NCI-H345 treated with DMSO at 0.1 percent for 48 hours (cell line): Measurements from ENCODE around the gene DPP6.

Source experiments
- DNase-seq: peaks from one replicate; lab custom pipeline; 2025; ENCODE audit not compliant: unreplicated experiment; lab: John Stamatoyannopoulos, UW

DPP6 gene

DNA sequence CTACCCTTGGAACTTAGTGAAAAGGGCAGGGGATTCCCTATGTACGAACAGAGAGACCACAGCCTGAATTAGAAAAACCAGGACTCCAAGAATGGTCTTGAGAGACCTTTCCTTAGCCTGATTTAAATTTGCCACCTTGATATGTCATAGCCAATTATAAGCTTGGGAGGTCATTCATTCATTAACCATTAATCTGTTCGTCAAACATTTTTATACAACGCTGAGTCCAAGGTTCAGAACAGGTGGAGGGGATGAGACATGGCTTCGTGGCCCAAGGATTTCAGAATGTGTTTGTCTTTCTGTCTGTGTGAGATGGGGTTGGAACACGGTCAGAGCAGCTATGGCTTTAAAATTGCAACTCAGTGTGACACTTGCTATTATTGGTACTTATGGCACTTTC, 792.8 kb downstream of the DPP6 start:
- DNase-seq = no peak

DNA sequence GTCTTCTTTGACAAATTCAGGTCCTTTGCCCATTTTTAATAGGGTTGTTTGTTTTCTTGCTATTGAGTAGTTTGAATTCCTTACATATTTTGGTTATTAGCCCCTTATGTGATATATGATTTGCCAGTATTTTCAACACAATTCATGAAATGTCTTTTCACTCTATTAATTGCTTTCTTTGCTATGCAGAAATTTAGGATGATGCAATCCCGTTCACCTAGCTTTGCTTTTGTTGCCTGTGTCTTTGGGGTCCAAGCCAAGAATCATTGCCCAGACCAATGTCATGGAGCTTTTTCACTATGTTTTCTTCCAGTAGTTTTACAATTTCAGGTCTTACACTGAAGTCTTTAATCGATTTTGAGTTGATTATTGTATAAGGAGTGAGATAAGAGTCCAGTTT, 796.3 kb downstream of the DPP6 start:
- no peak for DNase-seq

DNA sequence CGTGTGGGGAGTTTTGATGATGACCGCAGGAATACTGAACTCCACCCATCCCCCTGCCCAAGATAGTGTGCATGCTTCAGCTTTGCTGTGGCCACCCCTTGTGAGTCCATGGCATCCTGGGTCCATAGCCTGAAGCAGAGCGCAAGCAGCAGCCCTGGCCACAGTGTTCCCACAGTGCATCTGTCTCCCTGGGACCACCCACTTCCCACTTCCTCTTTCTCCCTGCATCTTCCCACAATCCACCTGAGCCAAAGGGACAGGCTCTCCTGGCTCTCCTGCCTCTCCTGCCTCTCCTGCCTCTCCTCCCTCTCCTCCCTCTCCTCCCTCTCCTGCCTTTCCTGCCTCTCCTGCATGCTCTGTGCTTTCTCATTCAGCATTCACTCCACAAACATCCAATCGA, 800.0 kb downstream of the DPP6 start:
- DNase-seq = no peak

DNA sequence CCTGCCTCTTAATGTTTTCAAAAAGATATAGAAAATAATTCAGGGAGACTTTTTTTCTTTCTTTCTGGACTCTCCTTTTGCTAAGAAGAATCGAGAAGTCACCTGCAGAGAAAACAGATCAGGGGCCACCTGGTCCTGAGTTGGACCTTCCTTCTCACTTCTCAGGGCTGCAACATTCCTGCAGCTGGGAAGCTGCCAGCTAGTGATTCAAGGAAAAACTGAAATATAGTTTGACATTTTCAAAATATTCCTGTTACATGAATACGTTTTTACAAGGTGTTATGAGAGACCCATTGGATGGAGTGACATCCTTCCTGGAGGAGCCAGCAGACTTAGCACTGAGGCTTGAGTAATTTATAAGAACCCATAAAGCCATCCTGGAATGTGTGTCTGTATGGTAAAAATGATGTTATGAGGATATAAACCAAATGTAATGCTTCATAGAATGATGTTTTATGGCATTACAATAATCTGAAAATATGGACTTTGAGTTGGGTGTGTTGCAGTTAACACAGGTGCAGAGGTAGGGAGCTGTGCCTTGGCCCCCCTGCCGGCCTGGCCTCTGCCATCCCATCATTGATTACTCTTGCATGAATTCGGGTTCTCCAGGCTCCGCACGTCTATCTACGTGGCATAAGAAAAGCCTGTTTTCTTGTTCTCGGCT, 801.0 kb downstream of the DPP6 start:
- DNase-seq = no peak

DNA sequence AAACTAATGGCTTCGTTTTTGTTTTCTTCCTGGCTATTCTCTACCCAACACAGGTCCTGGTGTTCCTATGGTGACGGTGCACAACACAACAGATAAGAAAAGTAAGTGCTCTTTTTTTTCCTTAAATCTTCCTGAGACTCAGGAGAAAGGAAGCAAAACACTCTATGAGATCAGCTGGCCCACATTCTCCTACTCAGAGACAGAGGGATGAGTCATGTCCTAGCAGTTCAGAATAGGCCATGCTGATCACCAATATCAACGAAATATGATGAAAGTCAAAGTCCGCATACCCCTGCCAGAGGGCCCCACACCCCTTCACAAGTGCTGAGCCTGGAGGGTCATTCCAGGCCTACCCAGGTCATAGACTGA, 801.5 kb downstream of the DPP6 start:
- no peak for DNase-seq

DNA sequence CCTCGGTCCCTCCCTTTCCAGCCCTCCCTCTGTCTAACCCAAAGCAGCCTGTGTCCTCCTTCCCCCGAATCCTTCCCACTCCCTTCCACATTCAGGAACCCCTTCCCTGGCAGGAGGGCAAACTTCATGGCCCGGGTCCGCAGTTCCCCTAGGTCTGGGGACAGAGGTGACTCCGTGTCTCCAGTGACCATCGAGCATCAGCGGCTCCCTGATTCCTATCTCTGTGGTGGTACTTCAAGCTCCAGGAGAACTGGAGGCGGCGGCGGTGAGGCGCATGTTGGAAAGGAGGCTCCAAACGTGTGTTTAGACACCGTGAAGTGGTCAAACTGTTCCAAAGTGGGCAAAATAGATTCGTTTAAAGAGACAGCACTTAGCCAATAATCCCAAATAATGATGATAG, 802.6 kb downstream of the DPP6 start:
- DNase-seq = no peak

DNA sequence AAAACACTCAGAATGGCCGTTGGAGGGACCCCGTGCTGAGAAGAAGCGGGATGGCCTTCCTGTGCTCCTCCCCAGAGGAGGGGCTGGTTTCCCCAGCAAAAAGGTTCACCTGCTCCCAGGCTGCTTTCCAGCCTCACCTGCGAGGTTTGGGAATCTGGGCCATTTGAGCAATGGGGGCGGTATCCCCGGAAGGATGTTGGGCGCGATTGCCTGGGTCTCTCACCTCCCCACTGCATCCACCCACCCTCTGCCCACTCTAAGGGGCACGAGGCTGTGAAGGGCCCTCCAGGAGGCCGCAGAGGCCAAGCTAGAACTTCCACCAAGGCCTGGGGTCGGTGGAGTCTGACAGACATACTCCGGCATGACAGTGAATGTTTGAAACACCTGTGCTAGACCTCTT, 803.2 kb downstream of the DPP6 start:
- no peak for DNase-seq

DNA sequence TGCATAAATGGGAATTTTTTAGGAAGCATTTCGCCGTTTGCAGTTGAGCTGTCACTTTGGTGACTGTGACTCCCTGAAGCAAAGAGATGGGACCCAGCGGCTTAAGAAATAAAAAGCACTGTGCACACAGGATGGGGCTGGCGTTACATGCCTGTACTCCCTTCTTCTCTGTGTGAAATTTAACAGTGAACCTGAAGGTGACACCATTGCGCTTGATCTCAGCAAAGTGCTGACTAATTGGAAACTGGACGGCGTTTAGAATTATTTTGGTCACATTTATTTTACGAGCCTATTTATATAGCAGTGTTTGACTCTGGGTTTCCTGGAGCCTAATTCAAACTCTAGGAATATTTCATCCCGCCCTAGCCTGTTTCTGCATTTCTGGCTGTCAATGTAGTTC, 804.5 kb downstream of the DPP6 start:
- no peak for DNase-seq

DNA sequence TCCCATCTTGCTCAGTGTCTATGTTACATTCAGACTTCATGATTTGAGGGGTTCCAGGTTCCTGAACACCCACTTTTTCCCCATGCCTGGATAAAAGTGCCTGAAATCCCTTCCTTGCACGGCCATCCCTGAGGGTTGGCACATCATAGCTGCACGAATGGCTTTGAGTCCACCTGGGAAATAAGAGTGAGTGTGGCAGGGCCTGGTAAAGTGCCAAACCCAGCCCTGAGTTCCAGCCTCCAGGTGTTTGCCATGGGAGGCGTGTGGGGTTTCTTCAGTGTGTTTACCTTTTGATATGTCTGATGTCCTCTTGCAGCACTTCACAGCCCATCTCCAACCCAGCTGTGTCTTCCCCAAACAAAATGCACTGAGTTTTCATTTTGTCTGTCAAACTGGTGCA, 805.0 kb downstream of the DPP6 start:
- DNase-seq = peak; percentile 75

DNA sequence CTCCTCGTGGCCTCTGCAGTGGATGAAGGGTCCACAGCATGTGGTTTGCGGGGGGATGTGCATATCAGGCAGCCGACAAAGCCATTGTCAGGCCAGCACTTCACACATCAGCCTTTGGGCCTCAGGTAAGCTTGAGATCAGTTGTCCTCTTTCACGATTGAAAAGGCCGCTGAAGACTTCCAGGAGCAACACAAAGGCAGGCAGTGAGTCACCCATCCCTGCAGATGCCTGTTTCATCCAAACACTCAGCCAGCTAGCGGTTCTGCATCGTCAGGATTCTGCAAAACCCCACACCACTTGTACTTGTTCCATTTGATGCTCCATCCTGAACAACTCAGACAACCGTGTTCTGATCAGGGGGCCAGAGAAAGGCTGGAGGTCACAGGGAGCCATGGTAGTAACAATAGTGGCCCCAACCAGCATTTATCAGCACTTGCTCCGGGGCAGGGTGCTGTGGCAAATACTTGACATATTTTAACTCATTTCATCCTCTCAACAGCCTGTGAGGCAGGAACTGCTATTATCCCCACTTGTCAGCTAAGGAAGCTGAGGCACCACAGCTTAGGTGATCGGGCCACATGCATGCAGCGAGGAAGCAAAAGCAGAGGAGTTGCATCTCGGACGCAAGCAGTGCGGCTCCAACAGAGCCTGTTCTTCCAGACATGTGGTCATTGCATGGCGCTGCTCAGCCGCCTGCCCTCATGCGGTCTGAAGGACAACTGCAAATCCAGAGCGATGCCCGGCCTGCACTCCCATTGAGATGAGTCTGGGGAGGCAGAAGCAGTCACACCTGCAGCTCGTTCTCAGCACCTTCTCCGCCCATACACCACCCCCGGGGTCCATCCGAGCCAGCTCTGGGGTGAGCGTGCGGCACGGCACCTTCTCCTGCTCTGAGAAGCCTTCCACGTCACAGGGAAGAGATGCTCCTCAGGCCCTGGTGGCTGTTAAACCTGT, 805.8 kb downstream of the DPP6 start:
- peak; percentile 75 for DNase-seq

DNA sequence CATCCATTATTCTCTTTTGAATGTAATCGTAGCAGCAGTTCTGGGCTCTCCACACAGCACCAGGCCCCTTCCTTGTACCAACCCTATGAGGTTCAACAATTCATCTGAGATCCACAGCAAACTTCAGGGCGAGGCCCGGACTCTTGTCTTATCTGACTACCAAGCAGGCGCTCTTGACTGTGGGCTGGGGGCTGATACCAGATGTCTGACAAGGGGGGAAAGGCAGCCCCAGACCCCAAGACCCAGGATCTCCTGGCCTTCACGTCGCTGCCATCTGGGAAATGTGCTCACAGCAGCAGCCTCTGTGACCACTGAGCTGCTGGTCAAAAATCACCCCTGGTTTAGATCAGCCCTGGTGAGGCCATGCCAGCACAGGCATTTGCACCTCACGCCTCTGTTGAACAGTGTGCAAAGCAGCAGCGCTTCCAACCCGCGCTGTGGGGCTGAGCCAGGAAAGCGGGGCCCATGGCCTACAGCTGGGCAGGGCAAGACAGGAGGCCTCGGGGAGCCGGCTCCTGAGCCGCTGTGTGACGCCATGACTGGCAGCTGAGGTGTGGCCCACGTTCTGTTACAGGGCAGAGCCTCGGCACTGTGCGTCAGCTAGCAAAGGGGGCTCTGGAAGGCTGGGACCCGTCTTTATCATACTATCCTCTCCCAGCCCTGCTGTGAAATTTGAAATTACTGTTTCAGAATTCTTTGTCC, 806.8 kb downstream of the DPP6 start:
- no peak for DNase-seq

DNA sequence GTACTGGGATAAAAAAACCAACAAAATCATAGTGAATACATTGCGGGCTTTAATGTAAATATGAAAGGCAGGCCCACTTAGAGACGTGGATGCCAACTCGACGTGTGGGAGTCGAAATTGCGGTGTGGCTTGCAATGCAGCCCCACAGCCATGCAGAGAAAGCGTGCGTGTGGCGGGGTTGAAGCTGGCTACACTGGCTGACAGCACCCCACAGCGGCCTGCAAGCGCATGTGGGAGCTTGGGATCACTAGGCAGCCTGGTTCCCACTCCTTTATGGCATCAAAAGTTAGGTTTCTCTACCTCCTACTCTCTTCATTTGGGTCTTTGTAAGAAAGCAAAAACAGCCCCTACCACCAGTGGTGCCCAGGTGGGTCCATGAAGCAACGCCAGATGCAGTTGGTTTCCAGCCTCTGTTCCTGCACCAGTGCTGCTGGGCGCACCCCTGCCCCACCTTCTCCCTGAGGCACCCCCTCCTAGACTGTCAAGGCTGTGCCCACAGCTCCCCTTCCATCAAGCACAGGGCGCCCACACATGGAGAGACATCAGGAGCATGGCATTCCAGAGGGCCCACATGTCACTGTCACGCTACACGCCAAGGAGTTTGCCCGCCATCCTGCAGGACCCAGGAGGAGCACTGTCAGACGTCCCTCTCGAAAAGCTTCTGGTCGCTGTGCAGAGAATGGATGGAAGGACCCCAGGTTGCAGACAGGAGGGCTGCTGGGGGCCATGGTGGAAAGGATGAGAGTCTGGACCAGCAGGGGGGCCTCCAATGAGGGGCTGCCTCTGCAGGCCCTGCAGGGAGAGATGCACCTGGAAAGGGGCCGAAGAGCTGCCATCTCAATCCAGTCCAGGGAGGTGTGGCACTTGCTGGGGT, 807.8 kb downstream of the DPP6 start:
- DNase-seq = no peak

DNA sequence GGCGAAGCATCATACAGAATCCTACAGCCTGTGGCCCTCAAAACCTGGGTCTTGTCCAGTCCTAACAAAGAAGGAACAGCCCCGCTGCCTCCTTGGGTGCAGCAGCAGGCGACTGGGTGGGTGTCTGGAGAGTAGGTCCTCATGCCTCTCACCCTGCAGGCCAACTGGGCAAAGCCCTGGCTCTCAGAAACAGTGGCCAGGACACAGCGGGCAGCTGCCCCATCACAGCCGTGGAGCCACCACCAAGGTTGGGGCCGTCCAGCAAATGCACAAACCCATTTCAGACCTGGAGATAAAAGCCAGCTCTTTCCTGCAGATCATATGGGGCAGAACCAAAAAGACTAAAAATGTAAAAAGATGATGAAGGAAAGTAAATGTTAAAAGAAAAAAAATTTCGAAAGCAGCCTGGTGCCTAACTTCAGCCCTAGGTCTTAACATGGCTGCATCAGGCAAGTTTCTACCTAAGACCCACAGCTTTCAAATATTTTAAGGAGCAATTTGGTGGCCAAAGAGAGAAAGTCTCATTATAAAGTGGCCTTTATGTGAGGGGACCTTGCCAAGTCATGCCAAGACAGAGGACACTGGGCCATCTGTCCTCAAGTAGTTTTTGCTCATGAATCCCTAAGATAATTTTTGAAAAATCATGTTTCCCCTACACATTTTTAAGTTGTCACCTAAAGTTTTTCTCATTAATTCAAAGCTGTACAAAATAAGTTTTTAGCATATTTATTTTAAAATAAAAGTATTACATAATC, 808.6 kb downstream of the DPP6 start:
- no peak for DNase-seq

DNA sequence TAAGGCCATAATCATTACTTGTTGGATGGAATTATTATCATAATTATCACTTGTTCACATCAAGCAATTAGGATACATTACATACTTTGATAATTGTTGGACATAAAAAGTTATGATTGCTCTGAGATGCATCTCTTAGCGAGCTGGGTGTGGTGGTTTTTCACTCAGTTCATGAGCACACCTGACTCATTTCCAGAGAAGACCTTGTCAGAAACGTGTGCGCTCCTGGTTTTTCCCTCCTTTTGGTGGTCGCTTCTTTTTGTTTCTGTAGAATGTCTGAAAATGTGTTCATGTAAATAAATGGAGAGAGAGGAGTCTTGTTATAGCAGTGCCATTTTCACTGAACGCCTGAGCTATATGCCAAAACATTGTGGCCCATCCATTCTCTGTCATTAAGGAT, 809.4 kb downstream of the DPP6 start:
- DNase-seq = no peak

DNA sequence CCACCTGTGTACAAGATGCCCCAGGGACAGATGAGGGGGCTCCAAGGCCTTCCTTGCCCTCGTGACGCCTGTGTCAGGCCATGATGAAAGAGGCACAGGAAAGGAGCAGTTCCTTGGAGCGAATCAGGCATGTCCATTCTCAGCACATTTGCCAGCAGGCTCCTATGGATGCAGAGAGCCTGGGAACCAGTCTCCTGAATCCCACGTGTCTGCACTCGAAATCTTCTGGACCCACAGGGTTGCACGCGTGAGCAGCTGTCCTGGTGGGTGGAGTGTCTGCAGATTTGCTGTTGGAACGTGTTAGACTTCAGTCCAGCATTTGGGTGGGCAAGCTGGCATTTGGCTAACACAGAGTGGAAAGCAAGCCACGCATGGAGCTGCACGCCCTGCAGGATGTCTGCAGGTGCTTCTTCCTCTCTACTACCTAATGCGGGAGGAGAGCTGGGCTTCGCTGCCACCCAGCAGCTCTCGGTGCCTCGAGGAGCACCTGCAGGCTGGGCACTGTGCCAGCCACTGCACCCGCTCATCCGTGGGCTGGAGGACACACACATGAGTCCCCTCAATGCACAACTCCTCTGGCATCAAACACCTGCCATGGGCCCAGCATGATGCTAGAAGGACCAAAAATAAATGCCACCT, 810.1 kb downstream of the DPP6 start:
- peak; percentile 47 for DNase-seq

DNA sequence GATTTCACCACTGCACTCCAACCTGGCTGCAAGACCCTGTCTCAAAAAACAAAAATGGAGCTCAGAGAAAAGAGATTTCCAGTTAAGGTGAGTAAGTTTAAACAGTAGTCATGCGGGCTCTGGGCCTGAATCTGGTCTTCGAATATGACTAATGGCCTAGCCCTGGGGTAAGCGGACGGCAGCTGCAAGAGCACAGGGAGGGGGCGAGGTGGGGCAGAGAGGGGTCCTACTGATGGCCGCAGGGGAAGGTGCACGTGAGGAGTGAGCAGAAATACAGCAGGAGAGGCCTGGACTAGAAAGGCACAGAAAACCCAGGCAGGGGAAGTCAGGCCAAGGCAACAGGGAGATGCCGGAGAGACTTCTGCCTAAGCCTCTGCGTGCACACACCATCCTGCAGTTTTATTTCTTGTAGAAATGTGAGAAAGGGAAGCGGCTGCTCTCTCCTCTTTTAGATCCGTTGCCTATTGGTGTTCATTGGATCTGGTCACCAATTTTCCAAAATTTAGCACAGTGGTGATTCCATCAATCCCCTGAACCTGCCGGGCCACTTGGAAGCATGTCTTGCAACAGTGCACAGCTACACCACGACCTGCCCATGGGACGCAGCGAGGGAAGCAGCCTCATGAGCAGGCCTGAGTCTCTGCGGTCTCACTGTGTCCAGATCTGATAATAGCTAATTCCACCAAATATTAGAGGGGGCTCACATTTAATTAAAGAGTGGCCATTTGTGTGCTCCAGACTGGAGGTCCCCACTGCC, 811.7 kb downstream of the DPP6 start:
- no peak for DNase-seq

DNA sequence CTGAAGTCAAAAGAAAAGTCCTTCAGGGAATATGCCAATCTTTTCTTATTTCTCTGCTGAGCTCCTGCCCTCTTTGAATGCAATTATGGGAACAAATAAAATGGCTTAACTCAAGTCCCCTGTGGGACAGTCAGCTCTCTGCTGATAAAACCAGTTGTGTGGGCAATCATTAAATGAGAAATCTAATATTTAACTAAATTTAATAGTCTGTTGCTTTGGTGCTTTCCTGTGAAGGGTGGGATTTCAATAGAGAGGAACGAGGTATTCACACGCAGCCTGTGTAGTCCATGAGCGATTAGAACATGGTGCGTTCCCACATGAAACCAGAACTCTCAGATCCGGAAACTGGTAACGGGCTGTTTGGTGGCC, 812.3 kb downstream of the DPP6 start:
- DNase-seq = no peak

DNA sequence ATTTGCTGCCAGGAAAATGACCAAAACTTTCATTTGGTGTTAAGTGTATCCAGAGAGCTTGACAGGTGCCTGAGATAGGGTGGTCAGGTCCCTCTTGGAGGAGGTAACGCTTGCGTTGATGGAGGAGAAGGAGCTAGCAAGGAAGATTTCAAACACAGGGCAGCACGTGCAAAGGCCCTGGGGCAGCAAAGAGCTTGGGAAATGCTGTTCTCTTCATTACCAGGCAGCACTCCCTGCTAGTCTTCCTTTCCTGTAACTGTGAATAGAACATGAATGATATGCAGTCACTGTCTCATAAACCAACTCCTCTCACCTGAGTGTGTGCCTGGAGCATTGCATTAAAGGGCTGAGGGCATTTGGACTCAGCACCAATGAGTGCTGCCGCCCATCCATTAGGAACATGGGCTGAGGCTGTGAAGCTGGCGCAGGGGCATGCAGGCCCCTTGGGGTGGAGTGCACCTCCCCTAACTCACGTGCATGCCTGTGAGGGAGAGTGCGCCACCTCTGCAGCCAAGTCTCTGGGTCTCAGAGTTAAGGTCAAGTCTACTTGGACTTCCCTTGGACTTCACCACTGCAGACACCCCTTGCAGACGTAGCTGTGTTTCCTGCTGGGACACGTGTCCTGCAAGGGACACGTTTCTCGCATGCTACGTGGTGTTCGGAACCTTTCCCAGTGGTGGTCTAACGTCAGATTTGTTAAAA, 813.9 kb downstream of the DPP6 start:
- DNase-seq = no peak

DNA sequence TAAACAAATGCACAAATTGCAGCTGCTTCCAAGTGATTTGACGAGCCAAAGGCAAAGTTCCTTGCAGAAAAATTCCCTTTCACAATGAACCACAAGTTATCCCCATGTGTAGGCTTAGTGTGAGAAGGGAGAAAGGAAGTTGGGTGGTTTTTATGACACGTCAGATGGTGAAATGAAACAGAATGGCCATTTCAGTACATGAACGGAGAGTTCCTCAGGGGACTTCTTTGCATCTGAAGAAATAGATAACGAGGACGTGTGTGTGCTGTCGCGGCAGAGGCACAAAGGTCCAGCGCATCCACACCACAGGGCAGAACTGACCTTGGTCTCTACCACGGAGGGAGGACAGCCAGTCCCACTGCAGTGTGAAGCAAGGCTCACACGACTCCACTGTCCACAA, 814.9 kb downstream of the DPP6 start:
- no peak for DNase-seq
